LNCaP clone FGC (cell line): ENCODE data around the gene TSR1.

ENCODE experiments used
- DNase-seq: peaks from one replicate; pipeline ENCODE4 v3.0.0-alpha.2; 2011; ENCODE audit warnings: low read depth
- H3K4me3 ChIP-seq: 2 replicates; pipeline ENCODE4 v1.5.1; 2011; ENCODE audit warnings: mild to moderate bottlenecking, low read depth, low read length, control low read depth
- CTCF ChIP-seq: IDR thresholded peaks from 2 replicates; pipeline ENCODE4 v1.5.1; 2012; ENCODE audit warnings: mild to moderate bottlenecking; ENCODE audit not compliant: control insufficient read depth, insufficient read depth; ENCODE audit errors: extremely low read depth

TSR1 gene

GRCh38 chr17:2374549-2375285 lies 38.5 kb upstream of the TSR1 start:
- DNase-seq = no peak
- no peak for TF ChIP-seq CTCF
- no peak overlapping the region for H3K4me3 ChIP-seq

GRCh38 chr17:2373179-2373578 lies 36.9 kb upstream of the TSR1 start:
- DNase-seq = no peak
- no peak for TF ChIP-seq CTCF
- no peak overlapping the region for H3K4me3 ChIP-seq

GRCh38 chr17:2372681-2373080 lies 36.4 kb upstream of the TSR1 start:
- TF ChIP-seq CTCF = no peak
- no peak for DNase-seq
- no peak overlapping the region for H3K4me3 ChIP-seq

- no peak overlapping the region for H3K4me3 ChIP-seq
- no peak for TF ChIP-seq CTCF
- DNase-seq = no peak
These were observed 35.9 kb upstream of the TSR1 start for GRCh38 chr17:2372180-2372579.

GRCh38 chr17:2371183-2372130 lies 35.2 kb upstream of the TSR1 start:
- no peak overlapping the region for H3K4me3 ChIP-seq
- no peak for DNase-seq
- no peak for TF ChIP-seq CTCF

GRCh38 chr17:2370211-2370589 lies 33.9 kb upstream of the TSR1 start:
- no peak for TF ChIP-seq CTCF
- DNase-seq = no peak
- H3K4me3 ChIP-seq = no peak overlapping the region
